Endothelial cell of hepatic sinusoid (primary cell): Measurements from ENCODE around the gene SLC22A23.

ENCODE experiments used
- in situ Hi-C: cut with HindIII; loops from 2 replicates; pipeline ENCODE4 v1.10.0; 2017; ENCODE audit warnings: low sequenced_read_pairs

The SLC22A23 gene

DNA sequence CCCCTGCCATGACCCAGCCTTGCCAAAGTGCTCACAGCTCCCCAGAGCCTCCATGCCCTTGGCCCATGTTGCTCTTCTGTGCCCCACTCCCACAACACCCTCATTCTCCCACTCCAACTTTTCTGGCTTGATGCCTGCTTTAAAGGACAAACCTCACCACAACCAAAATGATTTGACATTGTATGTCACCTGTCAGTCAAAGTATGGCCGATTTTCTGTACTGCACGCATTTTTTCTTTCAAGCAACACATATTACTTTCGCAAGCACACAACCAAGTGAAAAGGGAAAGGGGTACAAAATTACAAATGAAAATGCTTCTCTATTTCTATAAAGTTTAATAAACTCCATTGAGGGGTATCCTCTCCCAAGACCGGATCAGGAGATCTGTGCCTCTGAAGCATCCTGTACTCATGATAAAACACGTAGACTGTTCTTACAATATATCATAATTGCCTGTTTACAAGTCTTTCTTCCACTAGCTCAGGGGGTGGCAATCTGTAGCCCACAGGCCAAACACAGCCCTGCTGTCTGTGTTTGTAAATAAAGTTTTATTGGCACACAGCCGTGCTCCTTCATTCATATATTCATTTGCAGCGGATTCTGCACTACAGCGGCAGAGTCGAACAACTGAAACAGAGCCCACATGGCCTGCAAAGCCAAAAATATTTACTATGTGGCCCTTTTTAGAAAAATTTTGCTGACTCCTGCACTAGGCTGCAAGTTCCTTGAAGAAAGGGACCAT, 32.5 kb downstream of the SLC22A23 start:
- in situ Hi-C loops = no loop called here

DNA sequence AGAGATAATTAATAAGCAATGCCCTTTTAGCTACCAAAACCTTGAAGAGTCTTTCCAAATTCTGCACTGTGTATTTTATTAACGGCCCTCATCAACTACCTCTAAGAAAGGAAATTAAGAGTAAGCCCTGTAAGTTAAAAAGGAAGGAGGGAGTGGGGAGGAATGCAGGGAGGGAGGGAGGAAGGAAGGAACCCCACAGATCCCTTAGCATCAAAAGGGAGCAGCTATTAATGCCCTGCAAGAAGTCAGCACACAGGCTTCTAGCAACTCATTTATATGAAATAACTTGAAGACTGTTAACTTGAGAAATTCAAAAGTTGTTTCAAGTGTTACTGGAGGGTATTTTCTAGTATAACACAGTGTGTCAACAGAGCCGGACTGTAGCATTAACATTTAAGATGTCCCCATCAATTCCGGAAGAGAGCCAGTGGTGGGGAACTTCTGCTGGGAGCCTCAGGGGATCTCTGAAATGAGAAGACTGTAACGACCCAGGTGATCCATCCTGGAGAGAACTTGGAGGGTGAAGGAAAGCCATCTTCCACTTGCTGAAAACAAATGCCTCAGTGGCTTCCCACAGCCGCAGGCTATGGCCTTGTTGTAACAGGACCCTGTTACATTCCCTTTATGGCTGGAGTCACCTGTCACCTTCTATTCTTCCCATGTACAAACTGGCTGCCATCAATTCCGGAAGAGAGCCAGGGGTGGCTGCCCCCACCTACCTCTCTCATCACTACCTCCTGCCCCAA, 33.2 kb downstream of the SLC22A23 start:
- in situ Hi-C loops = no loop called here

DNA sequence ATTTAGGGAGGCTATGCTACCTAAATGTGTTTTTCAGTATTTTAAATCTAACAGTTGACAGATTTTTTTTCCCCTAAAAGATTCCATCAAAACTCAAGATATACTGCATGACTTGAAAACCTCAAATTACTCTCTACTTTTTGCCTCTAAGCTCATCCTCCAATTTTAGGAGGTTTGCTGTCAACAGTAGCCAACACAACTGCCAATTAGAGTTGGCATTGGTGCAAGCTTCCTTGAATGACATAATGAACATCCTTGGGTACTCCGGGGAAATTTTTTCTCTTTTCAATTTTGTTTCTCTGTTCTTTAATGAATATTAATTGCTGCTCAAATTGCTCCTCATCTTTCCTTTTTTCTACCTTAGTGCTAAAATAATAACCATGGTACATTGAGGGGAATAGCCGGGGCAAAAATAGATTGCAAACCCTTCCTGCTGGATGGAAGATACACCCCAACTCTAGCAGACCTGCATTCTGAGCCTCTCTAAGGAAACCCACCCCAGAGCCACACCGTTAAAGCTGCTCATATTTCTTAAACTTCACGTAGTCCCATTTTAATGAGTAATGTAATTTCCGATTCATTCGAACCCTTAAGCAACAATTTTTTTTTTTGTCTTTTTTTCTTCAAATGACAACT, 34.3 kb downstream of the SLC22A23 start:
- in situ Hi-C loops = no loop called here

DNA sequence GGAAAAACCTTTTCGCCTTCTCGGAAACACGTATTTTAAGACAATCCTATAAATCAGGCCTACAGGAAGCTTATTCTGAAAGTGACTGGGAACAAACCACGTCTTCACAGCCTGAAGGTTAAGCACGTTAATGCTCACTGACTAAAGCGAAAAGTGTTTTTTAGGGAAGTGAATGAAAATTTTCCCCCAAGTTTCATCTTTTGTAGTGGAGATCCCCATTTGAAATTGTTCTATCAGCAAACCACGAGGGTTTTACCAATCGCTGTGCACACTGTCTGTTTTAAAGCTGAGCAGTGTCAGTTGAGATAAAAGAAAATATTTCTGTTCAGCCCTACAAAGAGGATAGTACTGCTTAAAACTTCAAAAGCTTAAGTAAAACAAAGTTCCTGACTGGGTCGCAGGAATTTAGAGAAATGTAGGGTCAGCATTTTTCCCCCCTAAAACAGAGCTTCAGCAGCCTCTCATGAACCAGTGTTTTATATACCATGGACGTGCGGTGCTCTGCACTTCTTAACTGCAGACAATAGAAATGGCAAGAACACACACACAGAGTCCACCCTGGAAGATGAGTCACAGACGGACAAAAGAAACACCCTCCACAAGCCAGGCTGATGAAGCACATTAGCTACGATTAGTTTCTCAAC, 34.9 kb downstream of the SLC22A23 start:
- in situ Hi-C loops = no loop called here

DNA sequence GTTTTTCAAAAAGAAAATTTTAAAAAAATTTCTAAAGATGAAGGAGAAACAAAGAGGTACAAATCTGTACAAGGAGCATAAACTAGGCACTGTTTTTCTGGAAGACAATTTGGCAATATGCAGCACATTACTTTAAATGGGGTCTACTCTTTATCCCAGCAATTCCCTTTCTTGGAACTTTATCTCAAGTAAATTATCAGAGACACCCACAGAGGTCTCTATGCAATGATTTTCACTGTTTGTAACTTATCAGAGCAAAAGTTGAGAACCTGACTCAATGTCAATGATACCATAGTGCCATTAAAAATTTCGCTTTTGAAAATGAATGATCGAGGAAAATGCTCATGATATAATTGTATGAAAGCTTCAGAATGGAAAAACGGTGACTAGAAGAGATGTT, 35.7 kb downstream of the SLC22A23 start:
- in situ Hi-C loops = no loop called here

DNA sequence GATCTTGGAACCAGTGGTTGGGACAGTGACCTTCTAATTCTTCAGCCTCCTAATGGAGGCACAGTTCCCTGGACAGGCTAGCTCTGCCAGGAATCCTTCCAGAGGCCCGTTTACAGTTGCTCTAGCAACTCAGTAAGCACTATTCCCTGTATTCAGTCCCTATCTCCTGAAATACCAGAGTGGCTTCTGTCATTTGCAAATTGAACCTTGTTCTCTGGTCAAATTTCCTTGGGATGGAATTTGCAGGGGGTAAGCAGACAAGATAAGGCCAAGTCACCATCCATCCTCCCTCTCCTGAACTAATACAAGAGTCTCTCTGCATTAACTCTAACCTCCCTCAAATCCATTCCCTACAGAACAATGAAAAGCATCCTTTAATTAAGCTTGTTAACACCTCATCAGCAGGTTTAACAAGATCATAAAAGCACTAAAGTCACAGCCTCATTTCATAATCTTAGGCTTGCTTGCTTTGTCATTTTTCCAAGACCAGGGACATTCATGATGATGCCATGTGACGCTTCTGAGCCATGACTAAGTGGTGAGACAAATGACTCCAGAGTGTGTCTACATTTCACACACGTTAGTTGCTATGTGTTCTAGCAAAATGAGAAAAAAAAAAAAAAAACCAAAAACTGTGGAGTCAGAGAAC, 37.1 kb downstream of the SLC22A23 start:
- in situ Hi-C loops = loop anchor here (5.0 kb wide), 1 partner anchor 122 kb away; no protein-coding TSS in a partner anchor

DNA sequence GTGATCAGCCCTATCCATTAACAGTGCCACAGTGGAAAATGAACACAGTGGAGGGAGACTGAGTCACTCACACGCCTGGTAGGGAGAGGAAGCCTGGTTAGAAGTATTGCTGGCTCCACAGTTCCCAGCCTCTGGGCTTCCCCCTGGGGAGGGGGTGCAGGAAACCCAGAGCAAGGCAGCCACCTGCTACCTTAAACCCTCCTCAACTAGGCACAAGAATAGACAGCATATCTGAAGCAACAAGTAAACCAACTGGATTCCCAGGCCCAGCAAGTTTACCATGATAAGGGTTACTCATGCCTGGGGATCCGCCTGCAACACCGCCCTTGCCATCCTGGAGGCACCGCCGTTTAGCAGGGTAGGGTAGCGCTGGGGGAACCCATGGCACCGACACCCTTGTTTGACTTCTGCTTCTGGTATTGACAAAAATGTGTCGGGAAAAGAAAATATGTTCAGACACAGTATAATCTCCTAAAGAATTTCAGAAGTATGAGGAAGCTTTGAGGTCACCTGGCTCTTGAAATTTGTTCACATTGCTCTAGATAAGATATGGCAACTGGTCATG, 38.3 kb downstream of the SLC22A23 start:
- in situ Hi-C loops = loop anchor here (5.0 kb wide), 1 partner anchor 121 kb away; no protein-coding TSS in a partner anchor

DNA sequence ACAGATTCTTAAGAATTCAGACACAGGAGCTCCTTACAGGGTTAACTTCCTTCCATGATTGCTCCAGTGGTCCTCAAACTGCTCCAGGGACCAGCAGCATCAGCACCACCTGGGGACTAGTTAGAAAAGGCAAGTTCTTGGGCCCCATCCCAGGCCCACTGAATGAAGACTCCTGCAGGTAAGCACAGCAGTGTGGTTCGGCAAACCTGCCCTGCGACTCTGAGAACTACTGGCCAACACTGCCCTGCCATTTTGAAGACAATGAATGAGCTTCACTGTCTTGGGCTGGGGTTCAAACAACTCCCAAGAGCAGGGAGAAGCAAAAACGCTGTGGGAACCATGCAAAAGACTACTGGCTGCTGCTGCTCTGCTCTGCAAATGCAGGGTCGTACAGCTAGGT, 39.4 kb downstream of the SLC22A23 start:
- in situ Hi-C loops = loop anchor here (5.0 kb wide), 1 partner anchor 120 kb away; no protein-coding TSS in a partner anchor

DNA sequence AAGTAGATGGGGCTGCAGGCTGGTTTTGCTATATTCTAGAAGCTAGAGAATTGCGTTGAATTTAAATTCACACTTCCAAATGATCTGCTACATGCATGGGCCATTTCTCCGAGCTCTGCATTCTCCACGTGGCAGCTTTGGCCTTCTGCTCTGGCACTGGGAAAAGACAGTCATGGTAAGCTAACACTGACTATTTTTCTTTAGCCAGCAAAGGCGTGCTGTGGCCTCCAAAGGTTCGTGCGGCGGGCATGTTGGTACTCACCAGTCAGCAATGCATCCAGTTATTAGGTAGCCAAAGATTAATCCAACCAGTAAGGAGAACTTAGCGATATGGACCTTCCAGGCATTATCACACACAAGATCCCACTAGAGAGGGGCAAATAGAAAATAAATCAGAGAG, 41.4 kb downstream of the SLC22A23 start:
- in situ Hi-C loops = loop anchor here (5.0 kb wide), 1 partner anchor 118 kb away; no protein-coding TSS in a partner anchor

DNA sequence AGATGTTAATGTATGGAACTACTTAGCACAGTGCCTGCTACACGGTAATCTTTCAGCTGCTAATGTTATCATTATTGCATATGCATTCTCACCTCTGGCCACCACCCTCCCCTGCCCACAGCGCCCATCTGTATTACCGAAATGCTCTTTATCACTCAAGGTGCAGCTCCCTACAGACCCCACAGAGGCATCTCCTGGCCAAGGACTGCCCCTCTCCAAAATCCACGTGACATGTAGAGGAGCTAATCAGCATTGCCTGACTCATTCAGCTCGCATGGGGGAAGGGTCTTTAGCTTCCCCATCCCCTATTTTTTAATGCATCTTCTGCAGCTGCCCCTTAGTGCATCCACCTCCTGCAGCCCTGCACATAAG, 41.8 kb downstream of the SLC22A23 start:
- in situ Hi-C loops = loop anchor here (5.0 kb wide), 1 partner anchor 118 kb away; no protein-coding TSS in a partner anchor

DNA sequence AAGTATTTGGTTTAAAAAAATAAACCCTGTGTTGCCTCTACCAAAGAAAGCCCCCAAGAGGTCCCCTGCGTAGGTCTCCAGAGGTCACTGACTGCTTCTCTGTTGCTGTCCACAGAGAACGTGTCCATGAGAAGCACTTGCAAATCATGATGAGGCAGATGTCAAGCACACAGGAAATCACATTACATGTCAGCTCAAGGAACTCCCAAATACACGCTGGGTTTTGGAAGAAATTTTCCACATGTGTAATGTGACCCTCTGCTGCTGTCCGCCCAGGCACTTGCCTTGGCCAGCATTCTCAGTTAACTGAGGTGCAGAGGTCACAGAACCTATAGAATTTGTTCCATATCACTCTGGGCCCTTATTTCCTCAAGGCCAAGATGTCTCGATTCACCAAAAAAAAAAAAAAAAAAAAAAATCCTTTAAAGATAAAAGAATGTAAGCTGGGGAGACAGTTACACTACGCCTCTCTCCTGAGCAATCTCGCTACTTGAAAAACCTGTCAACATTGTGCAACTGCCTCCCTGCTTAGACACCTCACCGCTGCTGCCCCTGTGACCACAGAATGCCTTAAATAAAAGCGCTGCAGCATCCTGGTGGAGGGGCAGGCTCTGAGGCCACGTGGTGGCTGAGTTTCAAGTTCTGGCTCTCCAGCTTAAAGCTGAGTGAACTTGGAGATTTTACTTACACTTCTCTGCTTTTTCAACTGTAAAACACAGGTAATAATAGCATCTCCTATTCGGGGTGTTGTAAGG, 42.3 kb downstream of the SLC22A23 start:
- in situ Hi-C loops = loop anchor here (5.0 kb wide), 2 partner anchors 117 to 308 kb away; no protein-coding TSS in a partner anchor

DNA sequence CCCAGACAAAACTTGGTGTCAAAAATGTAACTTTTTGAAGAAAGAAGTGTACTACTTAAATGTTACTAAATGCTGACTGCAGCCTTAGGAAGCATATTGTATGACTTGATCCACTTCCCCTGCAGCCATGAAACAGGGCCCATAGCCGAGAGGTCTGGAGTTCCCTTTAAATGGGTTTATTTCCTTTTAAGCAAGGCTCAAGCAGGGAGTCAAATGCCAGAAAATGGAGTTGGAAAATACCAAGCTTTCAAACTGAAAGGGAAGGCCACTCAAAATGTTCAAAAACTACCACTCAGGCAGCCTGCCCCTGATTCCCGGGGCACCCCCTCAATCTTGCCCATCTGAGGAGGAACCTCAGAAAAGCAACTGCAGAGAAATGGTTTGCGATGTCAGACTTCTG, 43.3 kb downstream of the SLC22A23 start:
- in situ Hi-C loops = loop anchor here (5.0 kb wide), 1 partner anchor 309 kb away; no protein-coding TSS in a partner anchor

DNA sequence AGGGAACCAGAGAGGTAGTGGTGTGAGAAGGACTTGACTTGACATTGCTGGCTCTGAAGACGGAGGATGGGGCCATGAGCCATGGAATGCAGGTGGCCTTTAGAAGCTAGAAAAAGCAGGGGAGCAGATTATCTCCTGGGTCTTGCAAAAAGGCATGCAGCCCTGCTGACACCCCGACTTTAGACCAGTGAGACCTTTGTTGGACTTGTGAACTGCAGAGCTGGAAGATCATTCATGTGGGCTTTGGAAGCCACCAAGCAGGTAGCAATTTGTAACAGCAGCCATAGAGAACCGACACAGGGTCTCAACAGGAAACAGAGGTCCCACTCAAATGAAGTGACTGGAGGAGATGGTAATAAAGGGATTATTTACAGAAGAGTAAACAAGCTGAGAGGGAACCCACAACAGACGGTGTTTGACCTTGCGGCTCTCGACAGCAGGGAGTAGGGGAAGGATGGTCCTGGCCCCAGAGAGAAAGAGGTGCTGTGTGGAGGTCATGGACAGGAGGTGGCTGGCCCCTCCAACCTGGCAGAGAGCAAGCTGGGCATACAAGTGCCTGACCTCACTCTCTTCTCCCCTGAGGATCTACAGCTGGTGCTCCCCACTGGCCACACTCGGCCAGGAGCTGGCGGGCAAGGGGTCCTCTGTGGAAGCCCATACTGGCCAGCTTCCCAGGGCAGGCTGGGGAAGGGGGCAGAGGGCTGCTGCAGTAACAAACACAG, 43.9 kb downstream of the SLC22A23 start:
- in situ Hi-C loops = loop anchor here (5.0 kb wide), 1 partner anchor 309 kb away; no protein-coding TSS in a partner anchor

DNA sequence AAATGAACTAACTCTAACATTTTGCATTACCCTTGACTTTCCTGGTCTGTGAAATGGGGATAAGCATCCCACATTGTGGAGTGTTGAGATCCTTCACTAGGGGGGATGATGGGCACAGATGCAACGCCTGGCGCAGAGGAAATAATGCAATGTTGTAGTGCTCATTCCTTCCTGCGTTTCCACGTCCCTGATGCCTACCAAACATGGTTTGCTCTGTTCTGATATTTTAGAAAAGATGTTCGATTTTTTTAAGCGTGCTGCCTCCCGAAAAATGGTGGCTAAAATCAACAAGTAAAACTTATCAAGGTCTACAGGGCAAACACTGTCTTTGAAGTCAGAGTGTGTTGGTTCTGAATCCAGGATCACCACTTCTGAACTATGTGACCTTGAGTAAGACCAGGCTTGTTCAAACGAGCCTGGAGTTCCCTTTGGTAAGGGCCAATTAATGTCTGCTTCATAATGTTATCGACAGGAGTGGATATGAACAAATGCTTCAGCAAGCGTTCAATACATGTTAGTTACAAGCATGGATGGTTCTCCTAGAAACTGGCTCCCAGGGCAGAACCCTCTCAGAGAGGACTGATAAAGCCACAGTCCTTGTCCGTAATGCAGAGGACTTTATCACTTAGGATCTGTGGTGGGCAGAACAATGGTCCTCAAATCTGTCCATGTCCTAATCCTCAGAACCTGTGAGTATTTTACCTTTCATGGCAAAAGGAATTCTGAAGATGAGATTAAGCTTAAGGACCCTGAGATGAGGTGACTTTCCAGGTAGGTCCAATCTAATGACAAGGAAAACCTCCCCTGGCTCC, 44.7 kb downstream of the SLC22A23 start:
- in situ Hi-C loops = loop anchor here (5.0 kb wide), 1 partner anchor 310 kb away; no protein-coding TSS in a partner anchor

DNA sequence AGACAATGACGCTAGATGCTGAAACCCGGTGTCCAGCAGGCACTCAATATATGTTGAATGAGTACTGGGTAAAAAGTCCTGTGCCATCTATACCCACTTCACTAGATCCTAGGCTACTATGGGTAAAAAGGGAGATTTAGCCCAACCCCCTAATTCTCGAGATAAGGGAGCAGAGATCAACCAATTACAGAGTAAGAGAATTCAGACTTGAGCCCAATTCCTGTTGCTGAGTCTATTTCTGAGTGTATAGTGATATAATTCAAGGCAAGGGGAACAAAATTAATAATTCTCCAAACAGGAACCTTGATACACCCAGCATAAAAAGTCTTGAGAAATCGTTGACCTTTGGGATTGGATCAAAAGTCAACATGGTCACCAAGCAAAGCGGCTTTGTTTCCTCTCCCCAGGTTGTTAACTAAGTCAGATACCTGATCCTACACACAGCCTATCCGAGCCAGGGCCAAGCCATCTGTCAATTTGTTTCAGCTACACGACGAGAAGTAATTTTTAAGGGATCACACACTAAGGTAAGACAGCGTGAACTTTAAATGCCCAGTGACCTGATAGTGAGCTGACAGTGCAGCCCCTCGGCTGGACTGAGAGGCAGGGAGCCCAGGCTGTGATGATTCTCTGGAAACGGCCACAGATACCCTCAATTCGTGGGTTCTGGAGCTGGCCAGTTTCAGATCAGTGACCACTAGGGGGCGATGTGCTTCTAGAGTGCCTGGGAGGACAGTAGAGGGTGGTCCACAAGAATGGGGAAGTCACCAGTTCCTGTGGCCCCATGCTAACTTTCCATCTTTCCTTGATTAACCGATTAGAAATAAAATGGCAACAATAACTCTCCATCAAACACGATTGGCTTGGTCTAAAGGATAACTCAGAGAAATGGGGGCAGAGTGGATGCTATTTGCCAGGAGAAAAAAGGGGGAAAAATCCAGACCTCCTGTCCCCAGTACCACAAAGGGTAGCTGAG, 46.2 kb downstream of the SLC22A23 start:
- in situ Hi-C loops = loop anchor here (5.0 kb wide), 1 partner anchor 312 kb away; no protein-coding TSS in a partner anchor

DNA sequence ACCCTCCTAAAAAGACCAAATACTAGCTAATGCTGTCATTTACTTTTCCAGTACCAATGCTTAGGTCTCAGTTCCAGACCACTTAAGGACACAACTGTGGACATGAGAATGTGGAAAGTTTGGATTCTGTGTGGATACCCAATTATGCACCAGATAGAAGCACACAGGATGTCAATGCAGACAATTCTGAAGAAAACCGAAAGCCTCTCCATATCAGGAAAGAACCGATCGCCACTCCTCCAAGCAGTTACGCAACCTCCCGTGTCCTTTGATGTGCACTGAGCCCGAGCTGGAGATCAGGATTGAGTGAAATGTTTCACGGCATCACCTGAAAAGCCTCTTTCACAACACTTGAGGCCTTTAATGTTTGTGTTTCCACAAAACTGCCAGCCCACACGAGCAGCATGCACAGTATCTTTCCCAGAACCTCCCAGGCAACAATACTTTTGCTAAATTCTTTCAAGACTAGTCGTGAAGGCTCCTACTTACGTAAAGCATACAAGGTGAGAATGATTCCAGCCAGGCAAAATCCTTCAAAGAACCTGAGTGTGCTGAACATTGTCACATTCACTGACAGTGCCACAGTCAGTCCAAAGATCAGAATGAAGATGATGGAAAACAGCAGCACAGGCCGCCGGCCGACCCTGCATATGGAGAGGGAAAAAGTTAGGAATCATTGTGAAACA, 47.0 kb downstream of the SLC22A23 start:
- in situ Hi-C loops = loop anchor here (5.0 kb wide), 1 partner anchor 312 kb away; no protein-coding TSS in a partner anchor
